Fibroblast of pulmonary artery (primary cell): ENCODE measurements around the gene FOSL1.

Experiments
- DNase-seq: peaks from one replicate; pipeline ENCODE4 v3.0.0-alpha.2; 2010; ENCODE audit warnings: low read depth
- H3K4me3 ChIP-seq: replicated peaks from 2 replicates; pipeline ENCODE4 v1.5.1; 2011; ENCODE audit warnings: low read depth, mild to moderate bottlenecking, control low read depth, low read length, moderate library complexity
- TF ChIP-seq, protein P1 (sequence below): IDR thresholded peaks from 2 replicates; pipeline ENCODE4 v1.5.1; 2011; ENCODE audit warnings: mild to moderate bottlenecking, control low read depth, low read length, inconsistent platforms; ENCODE audit errors: missing control alignments

Gene FOSL1

GRCh38 chr11:65921033-65921555, 20.9 kb upstream of the FOSL1 start:
- DNase-seq: no peak
- peak overlapping the region; percentile 10 for H3K4me3 ChIP-seq
- TF ChIP-seq, protein P1, sequence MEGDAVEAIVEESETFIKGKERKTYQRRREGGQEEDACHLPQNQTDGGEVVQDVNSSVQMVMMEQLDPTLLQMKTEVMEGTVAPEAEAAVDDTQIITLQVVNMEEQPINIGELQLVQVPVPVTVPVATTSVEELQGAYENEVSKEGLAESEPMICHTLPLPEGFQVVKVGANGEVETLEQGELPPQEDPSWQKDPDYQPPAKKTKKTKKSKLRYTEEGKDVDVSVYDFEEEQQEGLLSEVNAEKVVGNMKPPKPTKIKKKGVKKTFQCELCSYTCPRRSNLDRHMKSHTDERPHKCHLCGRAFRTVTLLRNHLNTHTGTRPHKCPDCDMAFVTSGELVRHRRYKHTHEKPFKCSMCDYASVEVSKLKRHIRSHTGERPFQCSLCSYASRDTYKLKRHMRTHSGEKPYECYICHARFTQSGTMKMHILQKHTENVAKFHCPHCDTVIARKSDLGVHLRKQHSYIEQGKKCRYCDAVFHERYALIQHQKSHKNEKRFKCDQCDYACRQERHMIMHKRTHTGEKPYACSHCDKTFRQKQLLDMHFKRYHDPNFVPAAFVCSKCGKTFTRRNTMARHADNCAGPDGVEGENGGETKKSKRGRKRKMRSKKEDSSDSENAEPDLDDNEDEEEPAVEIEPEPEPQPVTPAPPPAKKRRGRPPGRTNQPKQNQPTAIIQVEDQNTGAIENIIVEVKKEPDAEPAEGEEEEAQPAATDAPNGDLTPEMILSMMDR: no peak

GRCh38 chr11:65920372-65920802, 20.2 kb upstream of the FOSL1 start:
- TF ChIP-seq, protein P1: no peak
- DNase-seq: no peak
- H3K4me3 ChIP-seq: peak overlapping the region; percentile 78

DNA sequence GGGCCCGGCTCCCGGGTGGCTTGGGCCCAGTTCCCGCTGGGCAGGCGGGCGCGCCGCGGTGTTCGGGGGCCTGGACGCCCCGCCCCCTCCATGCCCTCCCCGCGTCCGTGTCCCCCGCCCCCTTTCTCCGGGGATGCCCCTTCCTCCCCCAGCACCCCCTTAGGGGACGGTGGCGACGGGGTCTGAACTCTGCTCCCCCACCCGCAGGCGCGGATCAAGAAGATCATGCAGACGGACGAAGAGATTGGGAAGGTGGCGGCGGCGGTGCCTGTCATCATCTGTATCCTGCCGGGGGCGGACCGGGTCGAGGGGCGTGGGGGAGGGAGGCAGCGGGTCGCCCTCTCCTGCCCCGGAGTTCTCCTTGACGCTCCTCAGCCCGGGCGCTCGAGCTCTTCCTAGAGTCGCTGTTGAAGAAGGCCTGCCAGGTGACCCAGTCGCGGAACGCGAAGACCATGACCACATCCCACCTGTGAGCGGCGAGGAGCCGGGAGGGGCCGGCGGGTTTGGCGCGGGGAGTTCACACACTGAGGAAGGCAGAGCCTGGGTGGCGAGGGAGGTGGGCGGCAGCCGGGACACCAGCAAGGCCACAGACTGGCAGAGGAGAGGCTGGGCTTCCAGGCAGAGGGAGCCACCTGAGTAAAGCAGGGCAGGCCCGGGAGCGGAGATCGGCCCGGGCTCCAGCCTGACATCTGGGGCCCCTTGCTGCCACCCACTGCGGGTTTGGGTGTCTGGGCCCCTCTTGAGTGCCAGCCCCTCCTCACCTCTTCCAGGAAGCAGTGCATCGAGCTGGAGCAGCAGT, 19.6 kb upstream of the FOSL1 start:
- no peak for DNase-seq
- H3K4me3 ChIP-seq: peak overlapping the region; percentile 78
- TF ChIP-seq, protein P1: no peak

DNA sequence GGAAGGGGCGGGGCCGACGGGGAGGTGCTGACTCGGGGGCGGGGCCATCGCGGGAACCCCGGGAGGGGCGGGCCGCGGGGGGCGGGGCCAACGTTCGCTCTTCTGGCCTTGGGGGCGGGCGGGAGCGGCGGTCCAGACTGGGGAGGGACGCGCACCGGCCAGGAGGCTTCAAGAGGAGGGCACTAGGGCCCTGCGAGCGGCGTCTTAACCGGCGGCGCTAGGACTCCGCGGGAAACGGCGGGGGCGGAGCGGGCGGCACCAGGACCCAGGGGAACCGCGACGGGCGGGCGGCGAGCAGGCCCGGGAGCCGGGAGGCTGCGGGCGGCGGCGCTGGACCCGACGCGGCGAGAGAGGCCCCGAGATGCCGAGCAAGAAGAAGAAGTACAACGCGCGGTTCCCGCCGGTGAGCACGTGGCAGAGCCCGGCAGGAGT, 19.0 kb upstream of the FOSL1 start, which contains the start of gene DRAP1:
TSS of gene DRAP1 (plus strand) at position 286 of the 432 bp plus-strand sequence. CDS start at position 362, 76 bp downstream.
- TF ChIP-seq, protein P1: no peak

DNA sequence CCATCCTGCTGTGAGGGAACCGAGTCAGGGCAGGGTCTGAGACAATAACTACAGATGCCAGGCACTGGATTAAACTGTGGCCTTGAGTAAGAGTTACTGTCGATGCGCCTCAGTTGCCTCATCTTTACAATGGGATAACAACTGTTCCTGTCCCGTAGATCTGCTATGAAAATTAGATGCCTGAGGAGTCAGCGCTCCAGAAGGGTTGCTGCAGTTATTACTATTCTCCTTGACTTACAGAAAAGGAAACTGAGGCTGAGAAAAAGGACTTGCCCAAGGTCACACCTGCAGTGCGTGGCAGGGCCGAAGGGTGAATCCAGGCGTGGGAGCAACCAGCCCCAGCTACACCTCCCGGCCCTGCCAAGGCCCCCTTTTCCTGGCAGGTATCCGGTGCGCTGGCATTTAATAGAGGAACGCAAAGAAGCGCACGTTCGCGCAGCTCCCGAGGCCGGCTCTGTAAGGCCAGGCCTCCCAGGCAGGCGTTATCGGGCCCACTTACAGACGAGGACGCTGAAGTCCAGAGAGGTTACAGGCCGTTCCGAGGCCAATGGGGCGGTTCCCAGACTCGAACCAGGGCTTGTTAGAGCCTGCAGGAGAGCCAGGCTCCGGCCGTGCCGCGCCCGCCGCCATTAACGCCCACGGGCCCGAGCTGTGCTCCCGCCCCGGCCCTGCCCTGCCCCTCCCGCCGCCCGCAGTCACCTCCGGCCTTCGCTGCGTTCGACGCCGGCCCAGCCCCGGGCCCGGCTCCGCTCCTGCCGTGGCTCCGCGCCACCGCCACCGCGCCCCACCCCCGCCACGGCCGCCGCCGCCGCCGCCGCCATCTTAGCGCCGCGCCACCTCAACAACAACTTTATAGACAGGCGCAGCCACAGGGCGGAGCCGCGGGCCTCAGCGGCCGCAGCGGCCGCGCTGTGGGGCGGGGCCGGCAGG, 18.3 kb upstream of the FOSL1 start, which contains the start of gene C11orf68:
TSS of gene C11orf68 (minus strand) at position 852 of the 930 bp plus-strand sequence. CDS start at position 821, 31 bp downstream.
- TF ChIP-seq, protein P1: no peak
- peak within 1 kb of the TSS; percentile 95 for H3K4me3 ChIP-seq
- peak; percentile 36 for DNase-seq

More for the DNA sequence above, 19.0 kb upstream of the FOSL1 start, which contains the start of gene DRAP1:
- peak within 1 kb of the TSS; percentile 95 for H3K4me3 ChIP-seq
- DNase-seq: peak; percentile 99

- H3K4me3 ChIP-seq: peak overlapping the region; percentile 95
- TF ChIP-seq, protein P1: no peak
- no peak for DNase-seq
These were observed 17.4 kb upstream of the FOSL1 start for GRCh38 chr11:65917434-65918210.
